Stimulated activated CD8-positive, alpha-beta memory T cell treated with anti-CD3 and anti-CD28 coated beads, Interleukin-7, amount 100 ng/mL, for 1 hour (primary cell): ENCODE measurements around the gene SORCS2.

Experiments used
- DNase-seq, 2 donors: peaks; one replicate each; pipeline ENCODE4 v3.0.0-alpha.2; 2020; ENCODE audit warnings: low read depth in 2 of 2

Gene SORCS2

DNA sequence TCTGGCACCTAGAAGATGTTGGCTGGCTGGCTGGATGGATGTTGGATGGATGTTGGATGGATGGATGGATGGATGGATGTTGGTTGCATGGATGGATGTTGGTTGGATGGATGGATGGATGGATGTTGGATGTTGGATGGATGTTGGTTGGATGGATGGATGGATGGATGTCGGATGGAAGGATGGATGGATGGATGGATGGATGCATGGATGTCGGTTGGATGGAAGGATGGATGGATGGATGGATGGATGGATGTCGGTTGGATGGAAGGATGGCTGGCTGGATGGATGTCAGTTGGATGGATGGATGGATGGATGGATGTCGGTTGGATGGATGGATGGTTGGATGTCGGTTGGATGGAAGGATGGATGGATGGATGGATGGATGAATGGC lies 145.7 kb downstream of the SORCS2 start:
- no peak for DNase-seq

DNA sequence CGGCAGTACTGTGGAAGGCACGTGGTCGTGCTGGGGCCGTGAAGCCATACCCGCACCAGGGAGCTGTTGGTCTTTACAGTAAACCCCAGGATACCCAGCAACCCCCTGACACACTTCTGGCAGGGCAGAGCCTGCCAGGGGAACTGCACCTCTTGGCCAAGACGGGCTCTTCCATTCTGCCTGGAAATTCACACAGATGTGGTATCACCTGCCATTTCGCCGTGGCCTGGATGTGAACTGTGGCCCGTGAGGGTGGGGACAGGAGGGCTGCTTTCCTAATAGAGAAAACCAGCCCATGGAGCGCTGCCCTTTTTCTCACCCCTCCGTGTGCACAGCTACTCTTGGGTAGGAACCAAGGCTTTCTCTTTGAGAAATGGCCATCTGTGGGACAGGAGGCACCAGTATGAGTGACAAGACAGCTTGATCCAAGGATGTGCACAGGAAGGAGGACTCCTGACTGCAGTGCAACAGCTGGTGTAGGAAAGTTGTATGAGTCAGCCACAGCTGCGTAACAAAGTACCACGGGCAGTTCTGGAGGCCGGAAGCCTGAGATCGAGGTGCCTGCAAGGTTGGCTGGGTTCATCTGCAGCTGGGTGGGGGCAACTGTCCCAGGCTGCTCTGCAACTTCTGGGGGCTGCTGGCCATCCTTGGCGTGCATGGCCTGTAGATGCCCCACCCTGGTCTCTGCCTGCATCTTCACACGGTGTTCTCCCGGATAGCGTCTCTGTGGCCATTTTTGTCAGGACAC lies 146.7 kb downstream of the SORCS2 start:
- DNase-seq: no peak

DNA sequence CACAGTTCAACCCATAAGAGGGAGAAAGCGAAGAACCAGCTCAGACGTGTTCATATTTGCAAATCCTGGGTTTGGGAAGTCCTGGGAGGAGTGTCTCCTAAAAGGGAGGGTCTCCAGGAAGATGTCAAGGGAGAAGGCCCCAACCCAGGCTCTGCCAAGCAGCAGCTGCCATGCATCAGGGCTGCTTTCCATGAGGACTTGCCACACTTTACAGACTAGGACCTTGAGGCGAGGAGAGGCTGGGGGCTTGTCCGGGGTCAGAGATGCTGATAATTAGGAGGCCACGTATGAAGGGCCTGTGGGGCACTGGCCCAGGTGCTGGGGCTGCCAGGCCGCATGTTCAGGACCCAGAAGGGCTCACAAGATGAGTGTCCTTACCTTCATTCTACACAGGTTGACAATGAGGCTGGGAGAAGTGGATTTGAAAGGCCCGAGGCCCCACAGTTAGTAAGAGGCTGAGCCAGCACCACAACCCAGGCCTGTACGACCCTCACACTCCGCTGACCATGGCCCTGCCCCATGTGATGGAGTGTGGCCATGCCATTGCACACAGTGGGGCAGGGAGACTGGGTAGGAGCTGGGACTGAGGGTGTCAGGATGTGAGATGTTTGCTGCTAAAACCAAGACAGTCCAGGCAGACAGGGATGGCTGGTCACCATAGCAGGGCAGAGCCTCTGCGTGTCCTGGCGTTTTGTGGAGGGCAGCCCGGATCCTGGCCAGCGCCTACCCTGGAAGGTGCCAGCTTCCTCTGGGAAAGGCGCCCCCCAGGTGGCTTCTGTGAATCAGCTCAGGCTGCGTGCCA lies 147.6 kb downstream of the SORCS2 start:
- DNase-seq: no peak

DNA sequence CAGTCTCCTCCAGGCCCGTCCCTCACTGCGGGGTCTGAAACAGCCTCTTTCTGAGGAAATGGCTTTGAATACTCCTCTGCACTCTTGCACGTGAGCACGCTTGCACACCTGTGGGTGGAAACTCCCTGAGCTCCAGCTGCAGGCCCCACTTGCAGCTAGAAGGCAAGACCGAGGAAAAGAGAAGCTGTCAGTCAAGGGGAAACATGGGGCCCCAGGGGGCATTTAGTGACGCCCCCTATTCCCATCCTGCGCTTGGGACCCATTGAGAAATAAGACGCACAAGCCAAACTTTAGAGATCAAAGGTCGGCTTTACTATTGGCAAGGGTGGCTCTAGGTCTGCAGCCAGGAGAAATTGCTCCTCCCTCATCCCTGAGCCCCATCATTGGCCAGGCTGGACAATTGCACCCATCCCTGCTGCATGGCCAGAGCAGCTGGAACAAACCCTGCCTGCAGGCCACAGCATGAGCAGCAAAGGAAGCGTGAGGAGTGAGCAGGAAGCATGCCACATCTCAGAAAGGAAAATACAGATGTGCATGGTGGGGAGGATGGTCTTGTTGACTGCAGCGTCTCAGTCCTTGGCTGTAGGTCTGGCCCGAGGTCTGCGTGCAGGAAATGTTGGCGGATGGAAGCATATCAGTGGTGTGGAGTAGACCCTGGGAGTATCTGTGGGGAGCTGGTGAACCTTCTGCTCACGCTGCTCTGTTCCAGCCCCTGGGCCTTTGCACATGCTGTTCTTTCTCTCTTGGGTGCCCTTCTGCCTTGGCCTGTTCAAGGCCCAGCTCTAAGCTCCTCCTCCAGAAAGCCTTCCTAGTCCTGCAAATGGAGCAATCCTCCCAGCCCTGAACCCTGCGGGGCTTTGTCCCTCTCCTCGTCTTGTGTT lies 148.5 kb downstream of the SORCS2 start:
- no peak for DNase-seq

DNA sequence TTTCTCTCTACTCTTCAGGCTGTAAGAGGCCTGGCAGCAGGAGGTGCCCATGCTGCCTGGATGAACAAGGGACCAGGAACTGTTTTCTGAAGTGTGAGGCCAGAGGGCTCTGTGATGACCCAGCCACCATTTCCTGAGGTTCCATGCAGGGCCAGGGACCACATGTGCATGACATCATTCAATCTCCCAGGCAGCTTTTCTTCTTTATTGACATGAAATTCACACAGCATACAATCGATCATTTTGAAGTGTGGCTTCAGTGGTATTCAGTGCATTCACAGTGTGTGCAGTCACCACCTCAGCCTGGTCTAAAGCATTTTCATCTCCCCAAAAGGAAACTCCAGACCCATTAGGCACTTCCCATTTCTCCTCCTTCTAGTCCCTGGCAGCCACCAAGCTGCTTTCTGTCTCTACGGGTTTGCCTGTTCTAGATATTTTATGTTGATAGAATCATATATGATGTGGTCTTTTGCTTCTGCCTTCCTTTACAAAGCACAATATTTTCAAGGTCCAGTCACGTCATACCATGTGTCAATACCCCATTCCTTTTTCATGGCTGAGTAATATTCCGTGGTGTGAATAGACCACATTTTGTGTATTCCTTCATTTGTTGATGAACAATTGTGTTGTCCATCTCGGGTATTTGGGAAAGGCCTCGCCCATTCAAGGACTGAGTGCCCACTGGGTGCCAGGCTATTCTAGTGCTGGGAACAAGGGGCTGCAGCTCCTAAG lies 149.3 kb downstream of the SORCS2 start:
- DNase-seq: no peak

DNA sequence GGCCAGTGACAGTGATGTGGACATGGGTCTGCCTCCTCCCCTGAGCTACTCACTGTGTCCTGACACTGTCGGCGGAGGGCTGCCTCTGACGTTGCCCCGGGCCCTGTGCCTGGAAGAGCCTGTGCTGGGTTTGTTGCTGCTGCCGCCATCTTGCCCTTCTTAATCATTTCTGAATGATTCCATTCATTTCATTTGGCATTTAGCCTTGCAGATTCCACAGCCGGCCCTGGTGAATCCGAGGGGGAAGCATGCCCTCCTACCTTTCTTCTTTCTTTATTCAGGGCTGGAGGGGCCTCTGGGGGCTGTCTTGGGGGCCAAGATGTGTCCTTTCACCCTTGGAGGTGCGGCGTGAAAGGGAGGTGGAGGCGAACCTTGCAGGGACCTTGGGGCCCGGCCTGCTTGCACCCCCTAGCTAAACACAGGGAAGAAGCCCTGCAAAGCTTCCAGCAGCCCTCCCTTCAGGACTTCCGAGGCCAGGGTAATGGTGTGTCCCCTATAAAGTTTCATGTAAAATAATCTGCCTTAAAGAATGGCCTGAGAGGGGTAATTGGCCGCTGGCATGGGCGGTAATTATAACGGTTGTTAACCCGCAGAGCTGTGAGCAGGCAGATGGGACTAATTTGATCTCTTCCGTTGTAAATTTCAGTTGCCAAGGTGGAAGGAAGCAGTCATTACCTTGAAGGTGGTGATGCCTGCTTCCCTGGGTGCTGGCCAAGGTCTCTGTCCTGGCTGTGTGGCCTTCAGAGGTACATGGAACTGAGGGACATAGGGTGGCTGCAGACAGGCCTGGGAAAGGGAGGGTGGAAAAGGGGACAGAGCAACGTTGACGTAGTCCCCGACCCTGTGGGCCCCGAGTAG lies 150.1 kb downstream of the SORCS2 start:
- DNase-seq: no peak

DNA sequence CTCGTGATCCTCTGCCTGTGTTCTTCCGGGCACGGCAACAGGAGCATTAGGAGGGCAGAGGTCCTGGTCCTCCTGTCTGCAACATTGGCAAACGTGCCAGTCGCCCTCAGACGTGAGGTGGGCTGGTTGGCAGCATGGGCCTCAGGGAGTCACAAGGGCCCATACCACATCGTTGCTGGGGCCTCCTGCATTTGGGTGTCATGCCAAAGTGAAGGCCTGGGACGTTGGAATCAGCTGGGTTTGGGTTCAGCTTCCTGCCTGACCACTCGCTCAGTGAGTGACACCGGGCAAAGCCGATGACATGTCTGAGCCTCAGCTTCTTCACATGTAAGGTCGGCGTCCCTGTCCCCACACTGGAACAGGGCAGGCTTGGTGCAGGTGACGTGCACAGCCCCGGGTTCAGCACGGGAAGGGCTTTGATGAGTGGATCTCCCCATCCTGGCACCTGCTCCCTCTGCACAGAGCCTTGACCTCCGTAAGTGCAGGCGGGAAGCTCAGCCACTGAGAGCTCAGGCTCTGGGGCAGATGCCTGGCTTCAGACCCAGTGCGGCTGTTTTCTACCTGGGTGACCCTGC lies 150.8 kb downstream of the SORCS2 start:
- no peak for DNase-seq

DNA sequence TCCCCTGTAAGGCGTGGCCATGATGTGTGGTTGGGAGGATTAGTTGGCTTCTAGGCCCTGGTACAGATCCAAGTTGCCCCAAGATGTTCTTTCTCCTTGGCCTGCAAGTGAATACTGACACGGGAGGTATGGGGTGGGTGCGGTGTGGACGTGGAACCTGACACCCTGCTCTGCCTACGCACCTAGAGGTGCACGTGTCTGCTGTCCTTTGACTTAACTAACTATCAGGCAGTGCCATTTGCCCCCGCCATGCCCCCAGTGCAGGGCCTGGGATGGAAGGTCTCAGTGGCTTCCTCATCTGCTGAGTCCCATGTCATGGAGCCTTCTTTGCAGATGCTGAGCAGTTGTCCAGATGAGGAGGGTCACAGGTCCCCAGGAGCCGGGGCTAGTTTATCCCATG lies 151.6 kb downstream of the SORCS2 start:
- no peak for DNase-seq

DNA sequence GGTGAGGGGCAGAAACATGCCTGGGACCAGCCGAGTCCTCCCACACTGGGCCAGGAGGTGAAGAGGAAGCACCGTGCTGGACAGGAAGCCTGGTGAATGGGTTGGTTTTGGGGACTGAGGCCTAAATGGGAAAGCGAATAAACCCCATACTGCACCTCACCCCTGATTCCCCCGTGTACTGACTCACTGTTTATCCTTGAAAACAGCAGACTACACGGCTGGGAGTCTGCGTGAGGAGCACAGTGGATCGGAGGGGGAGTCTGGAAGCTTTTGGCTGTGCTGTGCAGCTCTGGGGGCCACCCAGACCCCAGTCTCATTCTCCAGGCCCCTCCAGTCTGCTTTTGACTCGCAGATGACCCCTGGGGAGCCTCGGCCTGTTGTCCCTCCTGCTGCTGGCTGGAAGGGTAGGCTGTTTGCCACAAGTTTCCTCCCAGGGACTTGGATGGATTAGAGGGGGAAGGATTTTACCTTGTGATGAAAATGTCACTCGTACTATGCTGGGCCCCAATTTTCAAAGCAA lies 152.4 kb downstream of the SORCS2 start:
- no peak for DNase-seq

DNA sequence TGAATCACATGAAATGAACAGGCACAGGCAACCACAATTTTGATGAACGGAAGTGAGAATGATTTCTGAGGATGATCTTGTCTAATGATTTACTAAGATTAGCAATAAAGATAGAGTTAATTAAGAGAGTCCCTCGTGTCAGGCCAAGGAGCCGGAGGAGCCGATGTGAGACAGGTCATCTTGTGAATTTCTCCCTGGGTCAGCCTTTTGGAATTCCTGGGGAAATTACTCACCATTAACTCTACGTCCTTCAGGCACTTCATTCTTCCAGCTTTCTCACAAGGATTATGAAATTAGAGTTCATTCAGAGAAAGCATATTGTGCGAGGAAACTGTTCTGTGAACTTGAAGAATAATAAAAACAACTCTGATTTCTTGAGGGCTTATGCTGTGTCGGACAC lies 155.6 kb downstream of the SORCS2 start:
- DNase-seq: no peak

DNA sequence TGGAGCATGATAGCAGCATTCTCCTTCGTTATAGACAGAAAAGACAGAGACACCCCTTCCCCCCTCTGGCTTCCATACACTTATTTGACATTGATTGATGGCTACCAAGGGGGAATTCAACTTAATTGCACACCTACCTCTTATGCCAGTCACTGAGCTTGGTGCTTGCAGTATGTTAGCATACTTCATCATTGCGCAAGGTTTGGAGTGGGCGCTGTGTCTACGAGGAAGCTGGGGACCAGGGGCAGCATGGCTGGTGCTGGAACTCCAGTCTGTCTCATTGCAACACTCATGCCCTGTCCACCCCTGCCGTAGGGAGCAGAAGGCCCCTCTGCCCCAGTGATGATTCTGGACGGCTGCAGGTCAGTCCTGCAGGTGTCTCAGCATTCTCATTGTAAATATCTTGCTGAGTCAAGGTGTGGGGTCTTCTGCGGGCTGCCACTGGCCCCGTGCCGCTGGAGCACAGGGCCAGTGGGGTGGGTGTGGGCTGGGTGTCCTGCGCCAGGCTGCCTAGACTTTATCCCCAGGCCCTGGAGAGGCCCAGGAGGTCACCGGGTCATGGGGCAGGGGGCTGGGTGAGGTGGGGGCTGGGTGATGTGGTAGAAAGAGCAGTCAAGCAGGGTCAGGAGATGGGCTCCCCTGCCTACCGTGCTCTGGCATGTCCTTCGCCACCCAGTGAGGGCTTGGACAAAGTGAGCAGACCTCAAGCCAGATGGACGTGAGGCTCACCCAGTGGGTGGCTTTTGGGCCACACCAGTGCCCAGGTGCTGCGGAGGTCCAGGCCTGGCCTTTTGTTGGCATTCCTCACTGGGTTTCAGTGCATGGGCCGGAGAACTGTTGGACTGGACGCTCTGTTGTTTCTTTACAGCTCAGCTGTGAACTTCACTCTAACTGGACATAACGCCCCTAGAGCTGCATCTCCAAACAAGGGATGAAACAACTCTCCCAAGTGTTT lies 156.9 kb downstream of the SORCS2 start:
- no peak for DNase-seq

DNA sequence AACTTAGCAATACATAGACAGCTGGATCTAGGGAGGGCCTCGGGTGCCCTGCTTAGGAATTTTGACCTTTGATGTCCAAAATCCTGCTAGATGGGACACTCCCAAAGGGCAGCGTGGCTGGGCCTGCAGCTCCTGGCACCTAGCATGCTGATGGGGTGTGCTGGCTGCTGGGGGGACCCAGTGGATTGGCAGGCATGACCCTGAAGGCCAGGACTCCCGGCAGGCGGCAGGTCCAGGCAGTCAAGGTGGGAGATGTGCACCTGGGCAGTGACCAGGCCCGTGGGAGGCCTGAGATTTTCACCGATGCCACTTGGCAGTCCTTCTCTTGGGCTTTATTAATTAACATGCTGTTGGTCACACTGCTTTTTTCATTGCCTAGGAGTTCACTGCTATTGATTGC lies 158.1 kb downstream of the SORCS2 start:
- no peak for DNase-seq

DNA sequence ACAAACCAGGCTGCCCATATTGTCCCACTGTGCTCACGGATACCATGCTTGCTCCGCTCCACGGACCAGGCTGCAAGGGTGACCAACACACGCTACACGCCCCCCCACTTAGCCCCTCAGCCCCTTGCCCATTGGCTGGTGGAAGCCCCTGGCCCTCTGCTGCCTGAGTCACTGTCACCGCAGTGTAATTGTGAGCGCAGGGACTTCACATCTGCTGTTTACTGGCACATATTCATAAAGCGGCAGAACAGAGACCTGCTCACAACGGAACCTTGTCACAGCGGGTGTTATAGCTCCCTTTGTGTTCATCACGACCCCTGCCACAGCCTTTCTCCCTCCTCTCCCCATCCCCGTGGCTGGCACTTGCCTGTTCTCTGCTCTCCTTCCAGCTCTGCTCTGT lies 158.7 kb downstream of the SORCS2 start:
- no peak for DNase-seq

DNA sequence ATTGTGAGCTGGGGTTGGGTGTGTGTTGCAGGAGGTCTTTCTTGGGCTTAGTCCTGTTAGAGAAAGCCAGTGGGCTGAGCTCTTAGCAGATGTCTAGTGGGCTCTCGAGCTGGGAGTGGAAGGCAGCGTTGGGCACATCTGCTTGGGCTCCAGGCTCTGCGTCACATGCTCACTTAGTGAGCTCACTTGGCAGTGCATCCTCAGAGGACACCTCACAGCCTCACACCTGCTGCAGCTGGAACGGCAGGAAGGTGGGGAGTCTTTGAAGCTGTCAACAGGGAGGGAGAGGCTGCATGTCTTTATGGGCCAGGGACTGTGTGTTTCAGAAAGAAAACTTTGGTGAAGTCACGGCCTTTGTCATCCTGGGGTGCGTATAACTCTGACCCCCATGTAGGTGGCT lies 160.1 kb downstream of the SORCS2 start:
- no peak for DNase-seq

DNA sequence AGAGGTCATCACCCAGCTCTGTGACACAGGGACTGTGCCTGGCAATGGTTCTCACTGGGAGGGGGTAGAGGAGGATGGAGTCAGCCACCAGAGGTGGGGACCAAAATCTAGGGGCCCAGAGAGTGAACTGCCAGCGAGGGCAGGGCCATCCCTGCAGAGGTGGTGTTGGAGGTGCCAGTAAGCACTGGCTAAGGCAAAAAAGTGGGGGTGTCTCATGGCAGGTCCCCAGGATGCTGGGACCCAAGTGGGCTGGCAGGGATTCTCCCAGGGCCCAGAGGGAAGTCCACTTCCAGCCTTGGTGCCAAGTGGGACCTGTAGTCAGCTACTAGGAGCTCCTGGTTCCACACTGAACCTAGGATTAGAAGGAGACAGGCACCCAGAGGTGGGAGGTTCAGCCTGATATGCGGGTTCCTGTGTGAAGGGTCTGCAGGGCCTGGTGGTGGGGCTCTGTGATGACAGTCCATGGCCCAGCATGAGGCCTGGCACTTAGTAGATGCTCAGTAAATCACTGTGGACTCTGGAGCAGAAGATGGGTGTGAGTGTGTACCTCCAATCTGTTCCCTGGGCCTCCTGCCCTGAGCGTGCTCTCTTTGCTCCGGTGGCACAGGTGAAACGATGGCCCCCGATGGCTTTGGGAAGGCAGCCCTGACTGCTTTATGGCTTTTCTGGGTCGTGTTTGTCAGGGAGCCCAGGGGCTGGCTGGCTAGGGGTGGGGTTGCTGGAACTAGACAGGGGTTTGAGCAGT lies 160.9 kb downstream of the SORCS2 start:
- DNase-seq: no peak

DNA sequence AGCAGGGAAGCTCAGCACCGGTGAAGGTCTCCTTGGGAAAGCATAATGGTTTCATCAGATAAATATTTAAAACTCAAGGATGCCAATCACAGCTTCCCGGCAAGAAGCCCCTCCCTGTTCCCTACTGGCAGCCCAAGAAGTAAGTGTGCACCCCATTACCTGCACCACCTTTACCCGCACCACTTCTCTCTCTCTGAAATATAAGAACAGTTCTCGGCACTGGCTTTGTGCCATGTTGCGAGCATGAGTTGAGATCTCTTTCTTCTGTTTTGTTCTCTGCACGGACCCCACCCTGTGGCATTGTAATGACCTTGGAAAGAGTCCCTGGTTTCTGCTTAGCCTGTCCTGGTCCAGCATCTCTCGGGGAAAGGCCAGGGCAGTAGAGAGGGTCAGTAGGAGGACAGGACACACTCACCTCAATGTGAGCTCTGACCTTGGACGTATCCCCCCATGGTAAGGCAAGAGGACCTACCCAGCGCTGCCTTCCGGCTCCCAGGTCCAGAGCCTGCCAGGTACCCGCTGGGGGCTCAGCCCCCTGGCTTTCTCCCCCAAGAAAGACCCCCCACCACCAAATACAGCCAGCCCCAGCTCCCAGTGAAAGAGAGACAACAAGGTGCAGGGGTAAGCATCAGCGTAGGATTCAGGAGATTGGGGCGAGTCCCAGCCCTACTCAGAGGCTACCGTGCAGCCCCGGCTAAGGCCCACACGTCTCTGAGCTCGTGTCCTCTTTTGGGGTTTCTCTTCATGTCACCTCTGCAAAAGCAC lies 161.7 kb downstream of the SORCS2 start:
- DNase-seq: no peak

DNA sequence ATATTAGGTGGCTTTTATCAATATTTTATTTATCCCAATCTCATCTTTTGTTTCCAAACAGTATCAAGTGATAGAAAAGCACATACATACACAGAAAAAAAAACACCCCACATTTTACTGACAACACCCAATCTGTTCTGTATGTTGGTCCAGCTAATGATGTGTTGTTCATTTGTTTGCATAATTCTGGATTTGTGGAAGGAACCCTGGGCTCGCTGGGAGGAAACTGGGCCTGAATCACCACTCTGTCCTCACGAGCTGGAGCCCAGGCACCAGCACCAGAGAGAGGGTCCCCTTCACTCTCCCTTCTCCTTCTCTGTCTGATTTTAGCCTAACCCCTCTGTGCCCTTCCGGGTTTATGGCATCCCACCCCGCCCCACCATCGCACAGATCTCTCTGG lies 162.6 kb downstream of the SORCS2 start:
- no peak for DNase-seq

DNA sequence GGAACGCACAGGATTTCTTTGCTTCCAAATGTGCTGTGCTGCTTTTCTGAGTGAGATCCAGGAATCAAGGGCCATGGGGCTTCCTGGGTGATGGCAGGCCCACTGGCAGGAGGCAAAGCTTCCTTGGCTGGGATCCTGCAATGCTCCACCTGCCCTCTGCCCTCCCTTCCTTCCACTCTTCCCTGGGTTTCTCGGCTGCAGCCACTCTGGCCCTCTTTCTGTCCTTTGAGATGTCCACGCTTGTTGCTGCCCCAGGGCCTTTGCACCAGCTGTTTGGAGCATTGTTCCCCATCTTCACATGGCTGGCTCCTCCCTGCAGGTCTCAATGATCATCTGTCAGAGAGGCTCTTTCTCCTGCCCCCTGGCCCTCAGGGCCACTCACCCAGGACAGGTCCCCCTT lies 163.5 kb downstream of the SORCS2 start:
- no peak for DNase-seq
